GM23248 (cell line): ENCODE data around the gene KIF25.

ENCODE experiments used
- EZH2 ChIP-seq: fragments of 200-600 bp; sonication (generic); IDR thresholded peaks from 2 replicates; pipeline ENCODE4 v1.6.1; 2018; ENCODE audit warnings: antibody characterized with exemption, mild to moderate bottlenecking; ENCODE audit not compliant: insufficient read depth, poor library complexity, severe bottlenecking
- EZH2phosphoT487 ChIP-seq: fragments of 200-600 bp; sonication (generic); IDR thresholded peaks from 2 replicates; pipeline ENCODE4 v1.6.1; 2018; ENCODE audit warnings: antibody characterized with exemption, moderate library complexity, mild to moderate bottlenecking, low read depth; ENCODE audit not compliant: insufficient read depth

- TF ChIP-seq EZH2, result no peak
- TF ChIP-seq EZH2phosphoT487, result no peak
Observed at GRCh38 chr6:167976708-167977107, 20.8 kb upstream of the KIF25 start.
